NCI-H345 (cell line): Measurements from ENCODE around the gene HP.

Experiments used
- DNase-seq: peaks from one replicate; lab custom pipeline; 2025; lab: John Stamatoyannopoulos, UW

Gene HP

GRCh38 chr16:72091217-72091616, 36.9 kb downstream of the HP start:
- DNase-seq = no peak

- no peak for DNase-seq
Measured at GRCh38 chr16:72092832-72093447, 38.6 kb downstream of the HP start.

- peak; percentile 97 for DNase-seq
Measured at GRCh38 chr16:72093448-72094265, 39.4 kb downstream of the HP start, which contains the start of the genes DHX38 and TXNL4B. DHX38 (plus strand) TSS chr16:72093847; CDS start chr16:72096158, 2,311 bp downstream. TXNL4B (minus strand) TSS chr16:72093620; CDS start chr16:72090749, 2,871 bp downstream.

- DNase-seq = no peak
Measured at GRCh38 chr16:72094266-72094610, 39.9 kb downstream of the HP start.

- no peak for DNase-seq
Measured at GRCh38 chr16:72098936-72099335, 44.6 kb downstream of the HP start.

GRCh38 chr16:72099377-72099818, 45.1 kb downstream of the HP start:
- peak; percentile 14 for DNase-seq

- no peak for DNase-seq
Measured at GRCh38 chr16:72101195-72101594, 46.9 kb downstream of the HP start.

GRCh38 chr16:72104905-72105304, 50.6 kb downstream of the HP start:
- no peak for DNase-seq

GRCh38 chr16:72105978-72106377, 51.7 kb downstream of the HP start:
- no peak for DNase-seq

GRCh38 chr16:72107371-72107770, 53.1 kb downstream of the HP start:
- DNase-seq = no peak

- no peak for DNase-seq
Measured at GRCh38 chr16:72108353-72109102, 54.2 kb downstream of the HP start.

GRCh38 chr16:72109300-72109699, 55.0 kb downstream of the HP start:
- DNase-seq = no peak

GRCh38 chr16:72109966-72110530, 55.7 kb downstream of the HP start:
- no peak for DNase-seq
